Liver (tissue), 9 donors: ENCODE results near the gene STOML1. TPM values are rescaled to one million over a fixed set of nuclear protein-coding genes. Genes with fewer than 3 reads are reported as not detected.

Source experiments
- DNase-seq: peaks from one replicate; pipeline ENCODE4 v3.0.0-alpha.2; 2017; ENCODE audit warnings: low spot score
- H3K27ac ChIP-seq, 2 donors: one replicate each; pipeline ENCODE4 v1.7.0; 2013; ENCODE audit warnings: inconsistent platforms in 2 of 2, low read length in 2 of 2, control low read depth in 1 of 2, low read depth in 1 of 2, mild to moderate bottlenecking in 1 of 2
- H3K27me3 ChIP-seq, 4 donors: one replicate each; pipeline versions ENCODE4 v1.6.1 to v1.7.0; 2013; ENCODE audit warnings: low read length in 3 of 4, inconsistent platforms in 1 of 4, mild to moderate bottlenecking in 1 of 4, moderate library complexity in 1 of 4; ENCODE audit not compliant: control insufficient read depth in 4 of 4, insufficient read depth in 4 of 4
- H3K36me3 ChIP-seq, 4 donors: one replicate each; pipeline versions ENCODE4 v1.6.1 to v1.7.0; 2013; ENCODE audit warnings: low read length in 3 of 4, mild to moderate bottlenecking in 3 of 4, low read depth in 1 of 4, moderate library complexity in 1 of 4; ENCODE audit not compliant: control insufficient read depth in 4 of 4, insufficient read depth in 3 of 4
- H3K4me1 ChIP-seq, 4 donors: one replicate each; pipeline versions ENCODE4 v1.6.1 to v1.7.0; 2013; ENCODE audit warnings: low read length in 3 of 4, mild to moderate bottlenecking in 3 of 4, moderate library complexity in 1 of 4; ENCODE audit not compliant: control insufficient read depth in 4 of 4, insufficient read depth in 4 of 4
- H3K4me3 ChIP-seq, 3 donors: one replicate each; pipeline versions ENCODE4 v1.6.1 to v1.7.0; 2013; ENCODE audit warnings: low read length in 3 of 3, control low read depth in 1 of 3, low read depth in 1 of 3, mild to moderate bottlenecking in 1 of 3
- H3K9ac ChIP-seq, 2 donors: one replicate each; pipeline ENCODE4 v1.7.0; 2013; ENCODE audit warnings: low read length in 2 of 2, mild to moderate bottlenecking in 2 of 2, moderate library complexity in 2 of 2, control low read depth in 1 of 2, low read depth in 1 of 2
- H3K9me3 ChIP-seq, 4 donors: one replicate each; pipeline versions ENCODE4 v1.6.1 to v1.7.0; 2013; ENCODE audit warnings: low read length in 3 of 4; ENCODE audit not compliant: control insufficient read depth in 4 of 4
- ATF3 ChIP-seq: IDR thresholded peaks from 2 replicates; pipeline ENCODE4 v1.6.1; 2016; ENCODE audit warnings: antibody characterized with exemption
- EGR1 ChIP-seq, 2 donors: IDR thresholded peaks; 2 replicates each; pipeline ENCODE4 v1.6.1; 2016 to 2018; ENCODE audit warnings: antibody characterized with exemption in 2 of 2, low read depth in 2 of 2
- FOXA1 ChIP-seq: IDR thresholded peaks from 2 replicates; pipeline ENCODE4 v1.6.1; 2016; ENCODE audit warnings: antibody characterized with exemption
- FOXA2 ChIP-seq: IDR thresholded peaks from 2 replicates; pipeline ENCODE4 v1.6.1; 2016; ENCODE audit warnings: antibody characterized with exemption
- GABPA ChIP-seq, 2 donors: IDR thresholded peaks in 1 of 2; conservative IDR thresholded peaks in 1 of 2; 2 replicates each; pipeline ENCODE4 v1.6.1; 2016; ENCODE audit warnings: antibody characterized with exemption in 2 of 2, mild to moderate bottlenecking in 1 of 2, moderate library complexity in 1 of 2
- HNF4A ChIP-seq, 2 donors: conservative IDR thresholded peaks; 2 replicates each; pipeline ENCODE4 v1.6.1; 2016; ENCODE audit warnings: antibody characterized with exemption in 2 of 2, mild to moderate bottlenecking in 2 of 2
- HNF4G ChIP-seq: IDR thresholded peaks from 2 replicates; pipeline ENCODE4 v1.6.1; 2016; ENCODE audit warnings: antibody characterized with exemption
- JUND ChIP-seq, 2 donors: IDR thresholded peaks; 2 replicates each; pipeline ENCODE4 v1.6.1; 2016; ENCODE audit warnings: antibody characterized with exemption in 2 of 2
- MAX ChIP-seq: IDR thresholded peaks from 2 replicates; pipeline ENCODE4 v1.6.1; 2016; ENCODE audit warnings: antibody characterized with exemption
- NR2F2 ChIP-seq: IDR thresholded peaks from 2 replicates; pipeline ENCODE4 v1.6.1; 2016; ENCODE audit warnings: antibody characterized with exemption
- RAD21 ChIP-seq, 2 donors: IDR thresholded peaks; 2 replicates each; pipeline ENCODE4 v1.6.1; 2016; ENCODE audit warnings: antibody characterized with exemption in 2 of 2, mild to moderate bottlenecking in 2 of 2
- RXRA ChIP-seq, 2 donors: IDR thresholded peaks; 2 replicates each; pipeline ENCODE4 v1.6.1; 2017 to 2018; ENCODE audit warnings: antibody characterized with exemption in 2 of 2, mild to moderate bottlenecking in 1 of 2
- SP1 ChIP-seq: IDR thresholded peaks from 2 replicates; pipeline ENCODE4 v1.6.1; 2018; ENCODE audit warnings: antibody characterized with exemption, mild to moderate bottlenecking
- TAF1 ChIP-seq: conservative IDR thresholded peaks from 2 replicates; pipeline ENCODE4 v1.6.1; 2016; ENCODE audit warnings: antibody characterized with exemption, mild to moderate bottlenecking
- YY1 ChIP-seq: IDR thresholded peaks from 2 replicates; pipeline ENCODE4 v1.6.1; 2016; ENCODE audit warnings: antibody characterized with exemption, mild to moderate bottlenecking
- ZBTB33 ChIP-seq: IDR thresholded peaks from 2 replicates; pipeline ENCODE4 v1.6.1; 2016; ENCODE audit warnings: antibody characterized with exemption
- WGBS: extraction: QIAGEN DNeasy Blood & Tissue Kit; methylation state at CpG from one replicate; pipeline ENCODE4 v1.1.7; 2013; 5-methylcytosine and 5-hydroxymethylcytosine counted together
- polyA plus RNA-seq, 2 donors: library from polyadenylated mRNA; stranded (reverse) in 1 of 2; unstranded in 1 of 2; fragments of 200-250 nt in 1 of 2; fragments of >200 nt in 1 of 2; fragmentation: Nextera tagmentation in 1 of 2; extraction: Ambion mirVana in 1 of 2; gene quantifications; one replicate each; pipeline versions ENCODE4 v1.2.1 to v1.2.3, GENCODE V29; 2013 to 2015
- total RNA-seq, 2 donors: library from RNA; depleted of rRNA; stranded (reverse); fragments of >200 nt; gene quantifications; one replicate each; pipeline ENCODE4 v1.2.3, GENCODE V29; 2014
- TF ChIP-seq, protein P1 (sequence below): IDR thresholded peaks from 2 replicates; pipeline ENCODE4 v1.6.1; 2016; ENCODE audit warnings: antibody characterized with exemption, mild to moderate bottlenecking
- TF ChIP-seq, protein P2 (sequence below): fragments of 150-350 bp; IDR thresholded peaks from 2 replicates; pipeline ENCODE4 v1.5.1; 2017; ENCODE audit warnings: improper control_type of control experiment, low read depth, low read length; ENCODE audit not compliant: missing input control
- donor health status: healthy.
- donor health status: healthy.
- donor health status: healthy.
- donor health status: healthy.
- donor health status: healthy.

STOML1 gene
- total and polyA plus RNA-seq, 4 donors, result 5.4 to 9.4 (median 6.4) TPM

DNA sequence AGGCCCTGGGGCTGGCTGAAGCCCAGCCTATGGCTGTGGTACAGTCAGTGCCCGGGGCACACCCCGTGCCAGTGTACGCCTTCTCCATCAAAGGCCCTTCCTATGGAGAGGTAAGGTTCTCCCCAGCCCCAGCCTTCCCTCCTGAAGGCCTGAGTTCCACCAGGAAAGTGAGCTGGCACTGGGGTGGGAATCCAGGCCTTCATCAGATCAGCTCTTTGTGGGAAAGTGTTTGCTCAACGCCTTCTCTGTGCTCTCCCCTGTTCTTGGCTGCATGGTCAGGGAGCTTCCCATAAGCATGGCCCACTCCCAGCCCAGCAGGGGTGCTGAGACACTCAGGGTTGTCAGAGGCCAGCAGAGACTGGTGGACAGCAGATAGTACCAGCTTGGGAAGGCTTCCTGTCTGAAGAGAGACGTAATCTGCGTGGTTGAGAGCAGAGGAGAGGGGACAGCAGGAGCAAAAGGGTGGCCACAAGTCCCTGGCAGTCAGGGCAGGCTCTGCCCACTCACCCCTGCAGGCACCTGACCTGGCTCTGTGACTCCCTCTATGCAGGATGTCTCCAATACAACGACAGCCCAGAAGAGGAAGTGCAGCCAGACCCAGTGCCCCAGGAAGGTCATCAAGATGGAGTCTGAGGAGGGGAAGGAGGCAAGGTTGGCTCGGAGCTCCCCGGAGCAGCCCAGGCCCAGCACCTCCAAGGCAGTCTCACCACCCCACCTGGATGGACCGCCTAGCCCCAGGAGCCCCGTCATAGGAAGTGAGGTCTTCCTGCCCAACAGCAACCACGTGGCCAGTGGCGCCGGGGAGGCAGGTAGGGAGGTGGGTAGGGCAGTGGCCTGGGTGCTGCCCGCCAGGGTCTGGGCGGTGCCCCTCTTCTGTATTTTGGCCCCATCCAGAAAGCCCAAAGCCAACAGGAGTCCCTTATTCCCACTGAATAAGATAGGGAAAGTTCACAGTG, 40.8 kb upstream of the STOML1 start:
- no peak overlapping the region for H3K27ac ChIP-seq
- no peak overlapping the region for H3K9ac ChIP-seq
- DNase-seq, result no peak
- WGBS, result 84% methylated on average over 16 of the region's 16 CpGs
- TF ChIP-seq RAD21 (IDR thresholded peaks at IDR 0.05), result no peak
- TF ChIP-seq SP1, result no peak
- TF ChIP-seq FOXA1, result no peak
- TF ChIP-seq ZBTB33, result no peak
- TF ChIP-seq NR2F2, result no peak
- TF ChIP-seq HNF4G, result no peak
- no peak for TF ChIP-seq GABPA (IDR thresholded peaks at IDR 0.05 in 1 of 2, conservative IDR thresholded peaks at IDR 0.05 in 1 of 2)
- no peak for TF ChIP-seq EGR1 (IDR thresholded peaks at IDR 0.05; ENCODE audit: low read depth in 2 of 2)
- TF ChIP-seq ATF3, result no peak
- TF ChIP-seq, protein P1, sequence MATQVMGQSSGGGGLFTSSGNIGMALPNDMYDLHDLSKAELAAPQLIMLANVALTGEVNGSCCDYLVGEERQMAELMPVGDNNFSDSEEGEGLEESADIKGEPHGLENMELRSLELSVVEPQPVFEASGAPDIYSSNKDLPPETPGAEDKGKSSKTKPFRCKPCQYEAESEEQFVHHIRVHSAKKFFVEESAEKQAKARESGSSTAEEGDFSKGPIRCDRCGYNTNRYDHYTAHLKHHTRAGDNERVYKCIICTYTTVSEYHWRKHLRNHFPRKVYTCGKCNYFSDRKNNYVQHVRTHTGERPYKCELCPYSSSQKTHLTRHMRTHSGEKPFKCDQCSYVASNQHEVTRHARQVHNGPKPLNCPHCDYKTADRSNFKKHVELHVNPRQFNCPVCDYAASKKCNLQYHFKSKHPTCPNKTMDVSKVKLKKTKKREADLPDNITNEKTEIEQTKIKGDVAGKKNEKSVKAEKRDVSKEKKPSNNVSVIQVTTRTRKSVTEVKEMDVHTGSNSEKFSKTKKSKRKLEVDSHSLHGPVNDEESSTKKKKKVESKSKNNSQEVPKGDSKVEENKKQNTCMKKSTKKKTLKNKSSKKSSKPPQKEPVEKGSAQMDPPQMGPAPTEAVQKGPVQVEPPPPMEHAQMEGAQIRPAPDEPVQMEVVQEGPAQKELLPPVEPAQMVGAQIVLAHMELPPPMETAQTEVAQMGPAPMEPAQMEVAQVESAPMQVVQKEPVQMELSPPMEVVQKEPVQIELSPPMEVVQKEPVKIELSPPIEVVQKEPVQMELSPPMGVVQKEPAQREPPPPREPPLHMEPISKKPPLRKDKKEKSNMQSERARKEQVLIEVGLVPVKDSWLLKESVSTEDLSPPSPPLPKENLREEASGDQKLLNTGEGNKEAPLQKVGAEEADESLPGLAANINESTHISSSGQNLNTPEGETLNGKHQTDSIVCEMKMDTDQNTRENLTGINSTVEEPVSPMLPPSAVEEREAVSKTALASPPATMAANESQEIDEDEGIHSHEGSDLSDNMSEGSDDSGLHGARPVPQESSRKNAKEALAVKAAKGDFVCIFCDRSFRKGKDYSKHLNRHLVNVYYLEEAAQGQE, result no peak
- TF ChIP-seq RXRA (IDR thresholded peaks at IDR 0.05), result no peak
- TF ChIP-seq YY1, result no peak
- no peak for TF ChIP-seq HNF4A (conservative IDR thresholded peaks at IDR 0.05)
- no peak for TF ChIP-seq TAF1
- TF ChIP-seq JUND (IDR thresholded peaks at IDR 0.05), result no peak
- no peak for TF ChIP-seq MAX
- TF ChIP-seq FOXA2, result no peak
- TF ChIP-seq, protein P2, sequence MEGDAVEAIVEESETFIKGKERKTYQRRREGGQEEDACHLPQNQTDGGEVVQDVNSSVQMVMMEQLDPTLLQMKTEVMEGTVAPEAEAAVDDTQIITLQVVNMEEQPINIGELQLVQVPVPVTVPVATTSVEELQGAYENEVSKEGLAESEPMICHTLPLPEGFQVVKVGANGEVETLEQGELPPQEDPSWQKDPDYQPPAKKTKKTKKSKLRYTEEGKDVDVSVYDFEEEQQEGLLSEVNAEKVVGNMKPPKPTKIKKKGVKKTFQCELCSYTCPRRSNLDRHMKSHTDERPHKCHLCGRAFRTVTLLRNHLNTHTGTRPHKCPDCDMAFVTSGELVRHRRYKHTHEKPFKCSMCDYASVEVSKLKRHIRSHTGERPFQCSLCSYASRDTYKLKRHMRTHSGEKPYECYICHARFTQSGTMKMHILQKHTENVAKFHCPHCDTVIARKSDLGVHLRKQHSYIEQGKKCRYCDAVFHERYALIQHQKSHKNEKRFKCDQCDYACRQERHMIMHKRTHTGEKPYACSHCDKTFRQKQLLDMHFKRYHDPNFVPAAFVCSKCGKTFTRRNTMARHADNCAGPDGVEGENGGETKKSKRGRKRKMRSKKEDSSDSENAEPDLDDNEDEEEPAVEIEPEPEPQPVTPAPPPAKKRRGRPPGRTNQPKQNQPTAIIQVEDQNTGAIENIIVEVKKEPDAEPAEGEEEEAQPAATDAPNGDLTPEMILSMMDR, result no peak
- H3K27me3 ChIP-seq, result no peaks in the 10 kb centered on the region
- peaks cover 0 to 41% (median 13%) of the 10 kb centered on the region in 4 donors for H3K36me3 ChIP-seq
- H3K4me1 ChIP-seq, result no peaks in the 10 kb centered on the region
- no peaks in the 10 kb centered on the region for H3K9me3 ChIP-seq
- no peak overlapping the region for H3K4me3 ChIP-seq
